HepG2 (cell line): ENCODE data around the gene CGREF1. TPM values are rescaled to one million over a fixed set of nuclear protein-coding genes. Genes with fewer than 3 reads are reported as not detected.

Experiments used
- ATAC-seq: fragments of 200-7000 bp; cut with Tn5 transposase; 3 replicates; pipeline ENCODE4 v1.9.1; 2020; ENCODE audit warnings: mild to moderate bottlenecking, moderate library complexity
- BruUV-seq: library from RNA; stranded (reverse); fragments of 400-500 nt; replicated peaks from 2 replicates; lab custom pipeline; 2021; lab: Mats Ljungman, UMichigan
- CTCF ChIA-PET: fragments of 300-600 bp; formaldehyde crosslinking; extraction: SDS; loops from one replicate; lab custom pipeline; 2021; ENCODE audit warnings: low total read pairs, inconsistent platforms, low intra/inter-chr PET ratio; lab: Yijun Ruan, JAX
- POLR2A ChIA-PET: fragments of 350-600 bp; sonication (Branson Sonifier 250); formaldehyde crosslinking; loops from one replicate; lab custom pipeline; 2020; ENCODE audit warnings: antibody characterized with exemption, inconsistent platforms; lab: Yijun Ruan, JAX
- DNase-seq: peaks from one replicate; pipeline ENCODE4 v3.0.0-alpha.2; 2015; ENCODE audit warnings: low spot score
- FAIRE-seq: peaks from 3 replicates; lab custom pipeline; 2011; peaks lifted over from hg19 to GRCh38; lab: Jason Lieb, UNC
- H2AFZ ChIP-seq: one replicate; pipeline ENCODE4 v1.6.1; 2011; ENCODE audit warnings: low read length, inconsistent platforms
- H3K27ac ChIP-seq: fragments of 300-600 bp; 3 replicates; pipeline ENCODE4 v1.8.0; 2011; ENCODE audit warnings: mixed run types, mild to moderate bottlenecking, mixed read lengths, low read length, inconsistent platforms; ENCODE audit not compliant: insufficient read depth; ENCODE audit errors: extremely low read length
- H3K27me3 ChIP-seq, 2 experiments: fragments of 200-600 bp in 1 of 2; 2 replicates in 1 of 2; 3 replicates in 1 of 2; pipeline versions ENCODE4 v1.6.0 to v1.8.0; 2011; ENCODE audit warnings: low read length in 2 of 2, mild to moderate bottlenecking in 2 of 2, moderate library complexity in 2 of 2, inconsistent platforms in 1 of 2; ENCODE audit not compliant: insufficient read depth in 2 of 2, control insufficient read depth in 1 of 2
- H3K36me3 ChIP-seq, 2 experiments: fragments of 200-600 bp in 1 of 2; replicated peaks in 1 of 2; 2 replicates in 1 of 2; 3 replicates in 1 of 2; pipeline versions ENCODE4 v1.5.1 to v1.8.0; 2011; ENCODE audit warnings: low read length in 2 of 2, inconsistent platforms in 1 of 2; ENCODE audit not compliant: insufficient read depth in 2 of 2, control insufficient read depth in 1 of 2
- H3K4me1 ChIP-seq: 2 replicates; pipeline ENCODE4 v1.5.1; 2012; ENCODE audit warnings: low read length, inconsistent platforms; ENCODE audit not compliant: insufficient read depth
- H3K4me2 ChIP-seq: 2 replicates; pipeline ENCODE4 v1.6.0; 2011; ENCODE audit warnings: low read depth, low read length, inconsistent platforms
- H3K4me3 ChIP-seq, 3 experiments: fragments of 200-600 bp in 1 of 3; sonication (generic), shearing (Covaris generic) in 1 of 3; replicated peaks in 1 of 3; 2 replicates each; pipeline ENCODE4 v1.5.1; 2011 to 2016; ENCODE audit warnings: low read length in 3 of 3, inconsistent platforms in 2 of 3, low read depth in 2 of 3, mild to moderate bottlenecking in 2 of 3, control low read depth in 1 of 3, mixed read lengths in 1 of 3; ENCODE audit not compliant: insufficient read depth in 1 of 3
- H3K79me2 ChIP-seq: one replicate; pipeline ENCODE4 v1.6.1; 2011; ENCODE audit warnings: low read length, inconsistent platforms; ENCODE audit not compliant: insufficient read depth
- H3K9ac ChIP-seq: 2 replicates; pipeline ENCODE4 v1.6.0; 2011; ENCODE audit warnings: mild to moderate bottlenecking, low read depth, low read length, inconsistent platforms; ENCODE audit not compliant: insufficient read depth
- H3K9me3 ChIP-seq: 2 replicates; pipeline ENCODE4 v1.5.1; 2012; ENCODE audit warnings: mild to moderate bottlenecking, low read length
- H4K20me1 ChIP-seq: 2 replicates; pipeline ENCODE4 v1.6.0; 2011; ENCODE audit warnings: inconsistent platforms, mild to moderate bottlenecking, low read length, moderate library complexity; ENCODE audit not compliant: insufficient read depth
- FOXC1 ChIP-seq: sonication (generic); formaldehyde crosslinking; IDR thresholded peaks from 2 replicates; pipeline ENCODE4 v1.8.0; 2022; ENCODE audit warnings: mild to moderate bottlenecking, missing genetic modification reagents, borderline replicate concordance
- HNRNPLL ChIP-seq: fragments of 200-400 bp; formaldehyde crosslinking; IDR thresholded peaks from 2 replicates; pipeline ENCODE4 v1.6.1; 2017; ENCODE audit warnings: mild to moderate bottlenecking, low read depth, low read length; ENCODE audit not compliant: poor library complexity, severe bottlenecking
- MEIS2 ChIP-seq: sonication (generic); formaldehyde crosslinking; IDR thresholded peaks from 2 replicates; pipeline ENCODE4 v1.9.0; 2021; ENCODE audit warnings: mild to moderate bottlenecking, missing genetic modification reagents
- NCOR1 ChIP-seq: fragments of 200-600 bp; sonication (generic); IDR thresholded peaks from 2 replicates; pipeline ENCODE4 v1.7.0; 2017; ENCODE audit warnings: antibody characterized with exemption, low read length, borderline replicate concordance
- ZBTB21 ChIP-seq: sonication (generic); formaldehyde crosslinking; IDR thresholded peaks from 2 replicates; pipeline ENCODE4 v1.4.0; 2020; ENCODE audit warnings: missing genetic modification reagents
- ZBTB38 ChIP-seq: sonication (generic); formaldehyde crosslinking; IDR thresholded peaks from 2 replicates; pipeline ENCODE4 v1.5.1; 2020; ENCODE audit warnings: mild to moderate bottlenecking, missing genetic modification reagents
- ZNF274 ChIP-seq: sonication (generic); formaldehyde crosslinking; IDR thresholded peaks from 2 replicates; pipeline ENCODE4 v1.5.1; 2020; ENCODE audit warnings: mild to moderate bottlenecking, missing genetic modification reagents
- ZNF687 ChIP-seq: sonication (generic); formaldehyde crosslinking; IDR thresholded peaks from 2 replicates; pipeline ENCODE4 v1.5.1; 2020; ENCODE audit warnings: mild to moderate bottlenecking, missing genetic modification reagents, moderate library complexity
- ZNF724P ChIP-seq: sonication (generic); formaldehyde crosslinking; IDR thresholded peaks from 2 replicates; pipeline ENCODE4 v1.8.0; 2022; ENCODE audit warnings: missing genetic modification reagents, borderline replicate concordance
- WGBS: methylation state at CpG from one replicate; pipeline ENCODE4 v1.1.6; 2017; ENCODE audit warnings: low lambda C conversion rate; 5-methylcytosine and 5-hydroxymethylcytosine counted together
- in situ Hi-C: cut with HindIII; loops from 2 replicates; pipeline ENCODE4 v1.10.0; 2017; ENCODE audit warnings: low pct_unique_long_range_greater_than_20kb; ENCODE audit not compliant: extremely low pct_ligation_motif_present
- intact Hi-C: fragments of 100-400 bp; cut with micrococcal nuclease; formaldehyde crosslinking; loops from one replicate; pipeline ENCODE4 v1.10.0; 2022; ENCODE audit not compliant: unreplicated experiment
- polyA plus RNA-seq, 8 experiments: library from polyadenylated mRNA; depleted of rRNA in 3 of 8; stranded (reverse) in 7 of 8; unstranded in 1 of 8; fragments of >200 nt; fragmentation: Illumina TruSeq in 4 of 8; extraction: Trizol in 4 of 8; gene quantifications; 2 replicates each; pipeline versions ENCODE4 v1.2.1 to v1.2.3, GENCODE V29; 2011 to 2016; ENCODE audit warnings: low read depth in 4 of 8, missing spikeins in 1 of 8, mixed read lengths in 1 of 8; ENCODE audit not compliant: insufficient read depth in 1 of 8
- total RNA-seq, 5 experiments: library from RNA; depleted of rRNA; stranded (reverse); fragments of >200 nt; fragmentation: Illumina TruSeq; extraction: Trizol; gene quantifications; 2 replicates each; pipeline ENCODE4 v1.2.3, GENCODE V29; 2016; ENCODE audit warnings: low read depth in 1 of 5

CGREF1 gene
- total and polyA plus RNA-seq, 2 of the 13 experiments (the other 11 are each of a cell fraction or from before 2014, with no cell fraction given): 13.9 to 23.4 TPM

GRCh38 chr2:27081984-27082772, 36.8 kb downstream of the CGREF1 start (continued):
- TF ChIP-seq ZNF724P (CRISPR knock-in tag) (no peak; the same call in 1 of the 2 replicates), NCOR1 (no peak), HNRNPLL (no peak)

- DNase-seq: no peak
- FAIRE-seq: no peak
- no TSS peak for BruUV-seq
- H2AFZ ChIP-seq: no peak overlapping the region
- no peaks in the 10 kb centered on the region for H3K79me2 ChIP-seq
- peaks cover 85% of the 10 kb centered on the region for H3K4me1 ChIP-seq
- ATAC-seq: no peak
- ChIA-PET CTCF (no interaction called here), POLR2A (interaction anchor here (0.7 to 9.2 kb wide), 16 partner anchors 8 to 277 kb away, joined by 3 to 106 read pairs (median 4); partner anchors contain the start of genes AGBL5, ATRAID, GTF3C2 and OST4)
- H3K9me3 ChIP-seq: no peaks in the 10 kb centered on the region
- no peaks in the 10 kb centered on the region for H4K20me1 ChIP-seq
- H3K36me3 ChIP-seq: no peaks in the 10 kb centered on the region
- H3K4me2 ChIP-seq: peak overlapping the region; percentile 72
- no peaks in the 10 kb centered on the region for H3K27me3 ChIP-seq
- intact Hi-C loops: loop anchor here (10.0 kb wide), 1 partner anchor 46 kb away; the partner anchor contains the start of gene TMEM214
- H3K4me3 ChIP-seq: peak overlapping the region in 1 of 3 experiments; percentile 65; a peak in 1 of 6 replicates
- H3K27ac ChIP-seq: no peak overlapping the region
- WGBS: 95% methylated on average over 14 of the region's 14 CpGs
- no peak overlapping the region for H3K9ac ChIP-seq
- in situ Hi-C loops: no loop called here
- TF ChIP-seq NCOR1: no peak
- TF ChIP-seq ZNF274: 0 out of 2 replicates have a peak, but pooled peaks have one; percentile 28
- TF ChIP-seq ZBTB21 (CRISPR knock-in tag): no peak
- TF ChIP-seq ZNF687: peak; percentile 25; the same call in 1 of the 2 replicates
- TF ChIP-seq ZBTB38 (CRISPR knock-in tag): peak; percentile 62
- TF ChIP-seq MEIS2 (CRISPR knock-in tag): no peak
- TF ChIP-seq FOXC1 (CRISPR knock-in tag): peak; percentile 5; the same call in 1 of the 2 replicates
These were observed 38.4 kb downstream of the CGREF1 start for GRCh38 chr2:27080603-27080936.
